Endothelial cell of umbilical vein (primary cell): Measurements from ENCODE around the gene VANGL2. TPM values are rescaled to one million over a fixed set of nuclear protein-coding genes. Genes with fewer than 3 reads are reported as not detected.

ENCODE experiments used
- BruUV-seq: library from RNA; stranded (reverse); fragments of 400-500 nt; replicated peaks from 2 replicates; lab custom pipeline; 2021; lab: Mats Ljungman, UMichigan
- CTCF ChIA-PET: fragments of 300-600, 350-600 bp; sonication (Branson Sonifier 250); formaldehyde crosslinking; loops from one replicate; lab custom pipeline; 2021; ENCODE audit warnings: antibody characterized with exemption, inconsistent platforms; lab: Charles Lee
- POLR2A ChIA-PET: fragments of 300-600, 350-600 bp; sonication (Branson Sonifier 250); formaldehyde crosslinking; loops from one replicate; lab custom pipeline; 2021; ENCODE audit warnings: antibody characterized with exemption, inconsistent platforms; lab: Charles Lee
- DNase-seq: peaks from one replicate; pipeline ENCODE4 v3.0.0-alpha.2; 2011; ENCODE audit warnings: low read depth, low spot score
- FAIRE-seq: peaks from 2 replicates; lab custom pipeline; 2011; peaks lifted over from hg19 to GRCh38; lab: Jason Lieb, UNC
- H2AFZ ChIP-seq: 2 replicates; pipeline ENCODE4 v1.6.0; 2012; ENCODE audit warnings: low read depth, low read length, control low read depth, inconsistent platforms
- H3K27ac ChIP-seq: 2 replicates; pipeline ENCODE4 v1.5.1; 2011; ENCODE audit warnings: low read depth, mild to moderate bottlenecking, control low read depth, low read length, moderate library complexity; ENCODE audit not compliant: insufficient read depth
- H3K27me3 ChIP-seq, 2 experiments: 2 replicates each; pipeline versions ENCODE4 v1.6.0 to v1.6.1; 2011; ENCODE audit warnings: low read length in 2 of 2, mixed read lengths in 1 of 2; ENCODE audit not compliant: control insufficient read depth in 2 of 2, insufficient read depth in 2 of 2
- H3K36me3 ChIP-seq, 2 experiments: 2 replicates in 1 of 2; 3 replicates in 1 of 2; pipeline ENCODE4 v1.5.1; 2011; ENCODE audit warnings: low read length in 2 of 2, mild to moderate bottlenecking in 1 of 2, moderate library complexity in 1 of 2; ENCODE audit not compliant: control insufficient read depth in 2 of 2, insufficient read depth in 2 of 2; ENCODE audit errors: extremely low read depth in 1 of 2
- H3K4me1 ChIP-seq: 3 replicates; pipeline ENCODE4 v1.5.1; 2011; ENCODE audit warnings: mild to moderate bottlenecking, low read length; ENCODE audit not compliant: control insufficient read depth, insufficient read depth; ENCODE audit errors: extremely low read depth
- H3K4me2 ChIP-seq: 2 replicates; pipeline ENCODE4 v1.6.1; 2011; ENCODE audit warnings: low read length, control low read depth, mixed read lengths; ENCODE audit not compliant: insufficient read depth
- H3K4me3 ChIP-seq, 3 experiments: fragments of 200-600 bp in 1 of 3; sonication (generic), shearing (Covaris generic) in 1 of 3; replicated peaks in 1 of 3; 2 replicates each; pipeline ENCODE4 v1.5.1; 2011 to 2016; ENCODE audit warnings: control low read depth in 3 of 3, low read length in 3 of 3, mild to moderate bottlenecking in 2 of 3, inconsistent platforms in 1 of 3, low read depth in 1 of 3, moderate library complexity in 1 of 3; ENCODE audit not compliant: insufficient read depth in 1 of 3
- H3K79me2 ChIP-seq: 2 replicates; pipeline ENCODE4 v1.6.0; 2012; ENCODE audit warnings: low read length, inconsistent platforms; ENCODE audit not compliant: control insufficient read depth, insufficient read depth
- H3K9ac ChIP-seq: replicated peaks from 2 replicates; pipeline ENCODE3; 2011; ENCODE audit warnings: low read length, control low read depth; ENCODE audit not compliant: insufficient read depth; ENCODE audit errors: extremely low read depth
- H3K9me1 ChIP-seq: replicated peaks from 3 replicates; pipeline ENCODE4 v1.6.0; 2011; ENCODE audit warnings: mild to moderate bottlenecking, low read length; ENCODE audit not compliant: control insufficient read depth, insufficient read depth; ENCODE audit errors: extremely low read depth
- H3K9me3 ChIP-seq: replicated peaks from 2 replicates; pipeline ENCODE4 v1.5.1; 2012; ENCODE audit warnings: low read length, inconsistent platforms; ENCODE audit not compliant: control insufficient read depth, insufficient read depth
- H4K20me1 ChIP-seq: replicated peaks from 2 replicates; pipeline ENCODE3; 2011; ENCODE audit warnings: mild to moderate bottlenecking, low read length; ENCODE audit not compliant: control insufficient read depth, insufficient read depth; ENCODE audit errors: extremely low read depth
- FOS ChIP-seq: IDR thresholded peaks from 2 replicates; pipeline ENCODE4 v1.6.1; 2011; ENCODE audit warnings: mild to moderate bottlenecking, low read length, moderate library complexity, borderline replicate concordance; ENCODE audit not compliant: insufficient read depth
- JUN ChIP-seq: IDR thresholded peaks from 2 replicates; pipeline ENCODE4 v1.6.1; 2011; ENCODE audit warnings: borderline replicate concordance, low read depth; ENCODE audit not compliant: insufficient read length, insufficient read depth
- MAX ChIP-seq: IDR thresholded peaks from 2 replicates; pipeline ENCODE4 v1.6.1; 2011; ENCODE audit not compliant: insufficient read depth, insufficient read length
- dilution Hi-C: fragments of 300-500 bp; cut with MboI; formaldehyde crosslinking; loops from one replicate; pipeline ENCODE4 v1.15.0; 2019; ENCODE audit warnings: low sequenced_read_pairs; ENCODE audit not compliant: extremely low pct_ligation_motif_present
- intact Hi-C: fragments of 100-400 bp; cut with micrococcal nuclease; formaldehyde crosslinking; loops from one replicate; pipeline ENCODE4 v1.10.0; 2022
- polyA plus RNA-seq, 4 experiments: library from polyadenylated mRNA; depleted of rRNA in 3 of 4; stranded (reverse) in 3 of 4; unstranded in 1 of 4; fragments of >200 nt; gene quantifications; 2 replicates each; pipeline versions ENCODE4 v1.2.1 to v1.2.3, GENCODE V29; 2011 to 2012; ENCODE audit warnings: missing spikeins in 1 of 4
- total RNA-seq: library from RNA; stranded (reverse); gene quantifications from 2 replicates; pipeline ENCODE4 v1.2.3, GENCODE V29; 2021
- TF ChIP-seq, protein P1 (sequence below), 2 donors: IDR thresholded peaks; 1 replicate in 1 of 2; 2 replicates in 1 of 2; pipeline ENCODE4 v1.5.1; 2011; ENCODE audit warnings: low read length in 2 of 2, mild to moderate bottlenecking in 2 of 2, moderate library complexity in 2 of 2, control low read depth in 1 of 2, inconsistent platforms in 1 of 2, low read depth in 1 of 2; ENCODE audit not compliant: insufficient read depth in 1 of 2; ENCODE audit errors: extremely low read depth in 1 of 2

VANGL2 gene
- total and polyA plus RNA-seq, 2 donors (not counting 3 experiments of a cell fraction or from before 2014, with no cell fraction given): 0.01 TPM; not detected in 1

GRCh38 chr1:160420881-160421842 is 20.8 kb downstream of the VANGL2 start:
- Histone ChIP-seq H3K9me1 (no peaks in the 10 kb centered on the region), H3K79me2 (no peaks in the 10 kb centered on the region), H3K4me3 (no peak overlapping the region), H3K36me3 (no peaks in the 10 kb centered on the region), H3K9ac (no peak overlapping the region), H2AFZ (no peak overlapping the region), H3K27ac (no peak overlapping the region), H4K20me1 (no peaks in the 10 kb centered on the region), H3K4me1 (no peaks in the 10 kb centered on the region), H3K4me2 (no peak overlapping the region), H3K9me3 (no peaks in the 10 kb centered on the region), H3K27me3 (peaks cover 9 to 11% of the 10 kb centered on the region in 2 experiments)
- TF ChIP-seq FOS (no peak), JUN (no peak), MAX (no peak)
- TF ChIP-seq, protein P1, sequence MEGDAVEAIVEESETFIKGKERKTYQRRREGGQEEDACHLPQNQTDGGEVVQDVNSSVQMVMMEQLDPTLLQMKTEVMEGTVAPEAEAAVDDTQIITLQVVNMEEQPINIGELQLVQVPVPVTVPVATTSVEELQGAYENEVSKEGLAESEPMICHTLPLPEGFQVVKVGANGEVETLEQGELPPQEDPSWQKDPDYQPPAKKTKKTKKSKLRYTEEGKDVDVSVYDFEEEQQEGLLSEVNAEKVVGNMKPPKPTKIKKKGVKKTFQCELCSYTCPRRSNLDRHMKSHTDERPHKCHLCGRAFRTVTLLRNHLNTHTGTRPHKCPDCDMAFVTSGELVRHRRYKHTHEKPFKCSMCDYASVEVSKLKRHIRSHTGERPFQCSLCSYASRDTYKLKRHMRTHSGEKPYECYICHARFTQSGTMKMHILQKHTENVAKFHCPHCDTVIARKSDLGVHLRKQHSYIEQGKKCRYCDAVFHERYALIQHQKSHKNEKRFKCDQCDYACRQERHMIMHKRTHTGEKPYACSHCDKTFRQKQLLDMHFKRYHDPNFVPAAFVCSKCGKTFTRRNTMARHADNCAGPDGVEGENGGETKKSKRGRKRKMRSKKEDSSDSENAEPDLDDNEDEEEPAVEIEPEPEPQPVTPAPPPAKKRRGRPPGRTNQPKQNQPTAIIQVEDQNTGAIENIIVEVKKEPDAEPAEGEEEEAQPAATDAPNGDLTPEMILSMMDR (IDR thresholded peaks at IDR 0.05; ENCODE audit: extremely low read depth in 1 of 2, insufficient read depth in 1 of 2, low read depth in 1 of 2, low read length in 2 of 2): no peak
- intact Hi-C loops (no loop called here), dilution Hi-C loops (no loop called here)
- no peak for DNase-seq
- FAIRE-seq: no peak
- BruUV-seq: no TSS peak
- ChIA-PET POLR2A (no interaction called here), CTCF (interaction anchor here (1.0 to 1.1 kb wide), 3 partner anchors 13 to 67 kb away, joined by 3 to 5 read pairs (median 4); no protein-coding TSS in a partner anchor)
